T-cell (primary cell): ENCODE data around the gene MIA2. TPM values are rescaled to one million over a fixed set of nuclear protein-coding genes. Genes with fewer than 3 reads are reported as not detected.
"Not testable (repeated sequence)": the region's sequence is repeated elsewhere in the genome, so short reads cannot be mapped to it uniquely, and the experiment has no call there.

Experiments
- ATAC-seq, 4 experiments: fragments of 200-7000 bp in 3 of 4; fragments of 150-1000 bp in 1 of 4; cut with Tn5 transposase; replicated peaks in 1 of 4; 1 replicate in 3 of 4; 2 replicates in 1 of 4; pipeline ENCODE4 v1.10.0; 2021; ENCODE audit warnings: moderate library complexity in 3 of 4, mild to moderate bottlenecking in 2 of 4, moderate number of reproducible peaks in 1 of 4
- CTCF ChIA-PET, 2 donors: fragments of 300-600 bp; sonication (Branson Sonifier 250); formaldehyde crosslinking; loops; one replicate each; lab custom pipeline; 2022; ENCODE audit warnings: antibody characterized with exemption in 2 of 2; lab: Charles Lee
- POLR2A ChIA-PET, 2 donors: fragments of 300-600 bp; sonication (Branson Sonifier 250); formaldehyde crosslinking; loops; one replicate each; lab custom pipeline; 2022; ENCODE audit warnings: antibody characterized with exemption in 2 of 2; lab: Charles Lee
- DNase-seq, 35 experiments: peaks; one replicate each; pipeline versions ENCODE4 v3.0.0 to v3.0.0-alpha.2; 2013 to 2023
- H3K27ac ChIP-seq: one replicate; pipeline ENCODE4 v1.5.1; 2013; ENCODE audit warnings: low read length
- H3K27me3 ChIP-seq, 2 experiments: replicated peaks in 1 of 2; 1 replicate in 1 of 2; 2 replicates in 1 of 2; pipeline versions ENCODE4 v1.6.1 to v1.7.0; 2013; ENCODE audit warnings: low read length in 1 of 2, mixed read lengths in 1 of 2; ENCODE audit not compliant: control insufficient read depth in 2 of 2, insufficient read depth in 2 of 2; ENCODE audit errors: extremely low read depth in 1 of 2
- H3K36me3 ChIP-seq, 2 donors: 1 replicate in 1 of 2; 2 replicates in 1 of 2; pipeline versions ENCODE4 v1.6.1 to v1.7.0; 2013; ENCODE audit warnings: low read length in 1 of 2; ENCODE audit not compliant: control insufficient read depth in 2 of 2, insufficient read depth in 1 of 2; ENCODE audit errors: extremely low read depth in 1 of 2
- H3K4me1 ChIP-seq, 2 experiments: 1 replicate in 1 of 2; 2 replicates in 1 of 2; pipeline versions ENCODE4 v1.6.1 to v1.7.0; 2013; ENCODE audit warnings: low read length in 2 of 2, mixed read lengths in 1 of 2; ENCODE audit not compliant: insufficient read depth in 2 of 2, control insufficient read depth in 1 of 2; ENCODE audit errors: extremely low read depth in 1 of 2
- H3K4me3 ChIP-seq, 2 donors: 1 replicate in 1 of 2; 2 replicates in 1 of 2; pipeline versions ENCODE4 v1.5.1 to v1.7.0; 2013; ENCODE audit warnings: mild to moderate bottlenecking in 2 of 2, low read length in 1 of 2, moderate library complexity in 1 of 2; ENCODE audit not compliant: control insufficient read depth in 1 of 2; ENCODE audit errors: extremely low read depth in 1 of 2
- H3K9me3 ChIP-seq: 2 replicates; pipeline ENCODE4 v1.7.0; 2013
- H3K27ac Mint-ChIP-seq, 2 donors: one replicate each; pipeline ENCODE4 v1.8.0; 2020 to 2021; ENCODE audit warnings: mild to moderate bottlenecking in 2 of 2, mixed read lengths in 2 of 2
- H3K27me3 Mint-ChIP-seq, 2 donors: one replicate each; pipeline ENCODE4 v1.8.0; 2021 to 2022; ENCODE audit warnings: mixed read lengths in 2 of 2
- H3K36me3 Mint-ChIP-seq: one replicate; pipeline ENCODE4 v1.8.0; 2021; ENCODE audit warnings: mixed read lengths
- H3K4me1 Mint-ChIP-seq, 3 donors: one replicate each; pipeline ENCODE4 v1.8.0; 2020 to 2022; ENCODE audit warnings: mixed read lengths in 3 of 3, mild to moderate bottlenecking in 1 of 3
- H3K4me3 Mint-ChIP-seq, 3 donors: one replicate each; pipeline ENCODE4 v1.8.0; 2020 to 2022; ENCODE audit warnings: mild to moderate bottlenecking in 3 of 3, mixed read lengths in 3 of 3, moderate library complexity in 3 of 3
- H3K9me3 Mint-ChIP-seq, 3 donors: one replicate each; pipeline ENCODE4 v1.8.0; 2020 to 2022; ENCODE audit warnings: mixed read lengths in 3 of 3
- WGBS: methylation state at CpG from one replicate; pipeline ENCODE4 v1.1.5; 2013; ENCODE audit warnings: missing lambda C conversion rate; ENCODE audit not compliant: insufficient coverage; 5-methylcytosine and 5-hydroxymethylcytosine counted together
- total RNA-seq, 35 experiments: library from RNA in 6 of 35; stranded (reverse) in 6 of 35; fragments of 120-200 nt in 1 of 35; gene quantifications; one replicate each; pipeline versions ENCODE4 v1.2.1 to v1.2.4 and lab custom pipeline; 2013 to 2026

The MIA2 gene
- total RNA-seq, 5 donors from 2014 or later (not counting 1 experiment from before 2014, with no cell fraction given): 24.8 to 28.3 (median 25.5) TPM

- Histone ChIP-seq H3K9me3 (no peaks in the 10 kb centered on the region), H3K27me3 (peaks cover 0 to 7% of the 10 kb centered on the region in 2 experiments), H3K36me3 (no peaks in the 10 kb centered on the region), H3K4me1 (no peaks in the 10 kb centered on the region), H3K27ac (no peak overlapping the region), H3K4me3 (no peak overlapping the region)
- H3K4me3 Mint-ChIP-seq: no peak overlapping the region
- ATAC-seq (no peak), DNase-seq (no peak)
- H3K4me1 Mint-ChIP-seq: no peaks in the 10 kb centered on the region
- no peaks in the 10 kb centered on the region for H3K36me3 Mint-ChIP-seq
- ChIA-PET POLR2A (no interaction called here), CTCF (no interaction called here)
- H3K27me3 Mint-ChIP-seq: peaks cover 5 to 7% of the 10 kb centered on the region in 2 donors
- no peaks in the 10 kb centered on the region for H3K9me3 Mint-ChIP-seq
- H3K27ac Mint-ChIP-seq: no peak overlapping the region
Measured at GRCh38 chr14:39251547-39251946, 17.8 kb downstream of the MIA2 start.

- H3K4me3 Mint-ChIP-seq, H3K27ac ChIP-seq, H3K4me1 ChIP-seq, H3K27ac Mint-ChIP-seq, H3K9me3 ChIP-seq, H3K4me1 Mint-ChIP-seq, H3K4me3 ChIP-seq, DNase-seq, H3K27me3 Mint-ChIP-seq, ATAC-seq, H3K27me3 ChIP-seq, H3K36me3 ChIP-seq, H3K36me3 Mint-ChIP-seq: not testable (repeated sequence)
- ChIA-PET CTCF (interaction anchor here in 1 of 2 donors (0.6 kb wide), 1 partner anchor 25 kb away, joined by 3 read pairs; no protein-coding TSS in a partner anchor), POLR2A (interaction anchor here in 1 of 2 donors (0.7 kb wide), 2 partner anchors 99 to 1352 kb away, joined by 3 read pairs; no protein-coding TSS in a partner anchor)
- peaks cover 6 to 19% (median 10%) of the 10 kb centered on the region in 3 donors for H3K9me3 Mint-ChIP-seq
- WGBS: no CpG with 5 or more reads among the region's 1 CpG
Measured at GRCh38 chr14:39257388-39257787, 23.7 kb downstream of the MIA2 start.

GRCh38 chr14:39258782-39259545 lies 25.2 kb downstream of the MIA2 start:
- H3K4me1 Mint-ChIP-seq: no peaks in the 10 kb centered on the region
- ATAC-seq (no peak), DNase-seq (no peak)
- POLR2A ChIA-PET: no interaction called here
- no peaks in the 10 kb centered on the region for H3K4me1 ChIP-seq
- CTCF ChIA-PET: no interaction called here
- H3K9me3 Mint-ChIP-seq: peaks cover 6 to 19% (median 10%) of the 10 kb centered on the region in 3 donors
- 95% methylated on average over 8 of the region's 12 CpGs for WGBS
- no peaks in the 10 kb centered on the region for H3K27me3 Mint-ChIP-seq
- no peaks in the 10 kb centered on the region for H3K27me3 ChIP-seq
- no peak overlapping the region for H3K4me3 ChIP-seq
- no peak overlapping the region for H3K27ac ChIP-seq
- no peaks in the 10 kb centered on the region for H3K36me3 Mint-ChIP-seq
- no peak overlapping the region for H3K4me3 Mint-ChIP-seq
- no peaks in the 10 kb centered on the region for H3K36me3 ChIP-seq
- H3K9me3 ChIP-seq: no peaks in the 10 kb centered on the region
- H3K27ac Mint-ChIP-seq: no peak overlapping the region

GRCh38 chr14:39260161-39260560 lies 26.4 kb downstream of the MIA2 start:
- H3K4me1 ChIP-seq, ATAC-seq, DNase-seq, H3K4me3 Mint-ChIP-seq, H3K9me3 ChIP-seq, H3K27me3 Mint-ChIP-seq, CTCF ChIA-PET, POLR2A ChIA-PET, H3K4me3 ChIP-seq, H3K36me3 Mint-ChIP-seq, H3K27ac ChIP-seq, H3K36me3 ChIP-seq, H3K27me3 ChIP-seq, H3K27ac Mint-ChIP-seq, H3K4me1 Mint-ChIP-seq: not testable (repeated sequence)
- peaks cover 6 to 19% (median 10%) of the 10 kb centered on the region in 3 donors for H3K9me3 Mint-ChIP-seq
- WGBS: no CpG with 5 or more reads among the region's 3 CpGs

- H3K4me1 Mint-ChIP-seq: peaks cover 13 to 15% (median 15%) of the 10 kb centered on the region in 3 donors
- CTCF ChIA-PET, H3K4me3 ChIP-seq, H3K27ac Mint-ChIP-seq, DNase-seq, H3K36me3 Mint-ChIP-seq, H3K9me3 ChIP-seq, H3K27ac ChIP-seq, ATAC-seq, H3K36me3 ChIP-seq, H3K27me3 ChIP-seq, H3K27me3 Mint-ChIP-seq, H3K4me3 Mint-ChIP-seq: not testable (repeated sequence)
- H3K4me1 ChIP-seq: peaks cover 6 to 14% of the 10 kb centered on the region in 2 experiments
- POLR2A ChIA-PET: interaction anchor here in 1 of 2 donors (0.6 kb wide), 1 partner anchor 139 kb away, joined by 5 read pairs; no protein-coding TSS in a partner anchor
- no CpG with 5 or more reads among the region's 1 CpG for WGBS
- H3K9me3 Mint-ChIP-seq: peaks cover 6 to 18% (median 10%) of the 10 kb centered on the region in 3 donors
Measured at GRCh38 chr14:39262214-39262613, 28.5 kb downstream of the MIA2 start.

GRCh38 chr14:39264057-39264456 lies 30.3 kb downstream of the MIA2 start:
- H3K4me3 ChIP-seq: no peak overlapping the region
- POLR2A ChIA-PET: no interaction called here
- peaks cover 27 to 30% (median 28%) of the 10 kb centered on the region in 3 donors for H3K4me1 Mint-ChIP-seq
- no peaks in the 10 kb centered on the region for H3K36me3 ChIP-seq
- H3K36me3 Mint-ChIP-seq: no peaks in the 10 kb centered on the region
- no peak for ATAC-seq
- DNase-seq: no peak
- H3K27me3 ChIP-seq: no peaks in the 10 kb centered on the region
- H3K9me3 Mint-ChIP-seq: peaks cover 0 to 6% (median 0%) of the 10 kb centered on the region in 3 donors
- CTCF ChIA-PET: interaction anchor here in 1 of 2 donors (0.6 kb wide), 1 partner anchor 1185 kb away, joined by 3 read pairs; no protein-coding TSS in a partner anchor
- peak overlapping the region in 1 of 2 donors; percentile 4 for H3K27ac Mint-ChIP-seq
- H3K4me3 Mint-ChIP-seq: no peak overlapping the region
- 100% methylated on average over 3 of the region's 7 CpGs for WGBS
- H3K9me3 ChIP-seq: no peaks in the 10 kb centered on the region
- peaks cover 6 to 25% of the 10 kb centered on the region in 2 experiments for H3K4me1 ChIP-seq
- H3K27ac ChIP-seq: no peak overlapping the region
- H3K27me3 Mint-ChIP-seq: no peaks in the 10 kb centered on the region
